HK-2 (cell line): ENCODE results near the gene C7orf33.

Source experiments
- DNase-seq: peaks from one replicate; pipeline ENCODE4 v3.0.0-alpha.2; 2018; ENCODE audit not compliant: unreplicated experiment

C7orf33 gene

DNA sequence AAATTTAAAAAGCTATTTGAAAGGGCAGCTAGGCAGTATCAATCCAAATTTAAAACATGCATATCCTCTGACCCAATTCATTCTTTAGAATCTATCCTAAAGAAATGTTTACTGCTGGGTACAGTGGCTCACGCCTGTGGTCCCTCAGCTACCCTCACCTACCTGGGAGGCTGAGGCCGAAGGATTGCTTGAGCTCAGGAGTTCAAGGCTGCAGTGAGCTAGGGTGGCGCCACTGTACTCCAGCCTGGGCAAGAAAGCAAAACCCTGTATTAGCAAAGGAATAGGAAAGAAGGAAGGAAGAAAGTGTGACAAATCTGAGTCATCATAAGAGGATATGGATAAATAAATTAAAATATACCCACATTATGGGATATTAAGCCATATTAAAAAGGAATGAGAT lies 36.3 kb downstream of the C7orf33 start:
- no peak for DNase-seq

DNA sequence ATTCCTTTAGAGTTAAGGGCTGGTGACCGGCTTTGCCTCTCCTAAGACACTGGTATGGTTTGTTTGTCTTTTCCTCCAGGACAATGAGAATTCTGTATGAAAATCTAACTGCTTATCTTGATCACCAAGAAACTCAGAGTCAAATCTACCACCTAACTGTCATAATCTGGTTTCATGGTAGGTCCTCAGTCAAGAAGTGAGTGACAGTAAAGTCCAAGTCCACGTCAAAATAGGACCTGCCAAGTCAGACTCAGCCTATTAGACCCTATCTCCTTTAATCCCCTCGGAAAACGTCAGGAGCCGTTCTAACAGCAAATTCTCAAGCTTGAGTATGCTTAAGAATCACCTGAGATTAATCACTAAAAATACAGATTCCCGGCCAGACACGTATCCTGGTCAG lies 37.4 kb downstream of the C7orf33 start:
- DNase-seq = no peak

DNA sequence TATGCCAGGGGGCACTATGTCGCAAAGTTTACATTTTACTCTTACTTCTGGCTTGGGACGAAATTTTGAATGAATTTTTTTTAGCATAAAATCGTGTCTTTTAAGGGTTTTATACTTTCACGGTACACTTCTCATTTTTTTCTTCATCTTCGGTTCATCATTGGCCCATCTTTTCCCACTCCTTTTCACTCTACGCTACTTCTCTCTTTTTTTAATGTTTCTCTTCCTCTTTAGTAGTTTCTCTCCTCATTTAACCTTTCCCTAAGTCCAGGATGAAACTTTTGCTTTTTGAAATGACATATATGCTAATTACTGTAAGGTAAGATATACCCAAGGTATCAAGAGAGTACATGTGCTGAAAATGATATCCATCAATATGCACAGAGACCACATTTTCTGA lies 39.5 kb downstream of the C7orf33 start:
- DNase-seq = no peak

DNA sequence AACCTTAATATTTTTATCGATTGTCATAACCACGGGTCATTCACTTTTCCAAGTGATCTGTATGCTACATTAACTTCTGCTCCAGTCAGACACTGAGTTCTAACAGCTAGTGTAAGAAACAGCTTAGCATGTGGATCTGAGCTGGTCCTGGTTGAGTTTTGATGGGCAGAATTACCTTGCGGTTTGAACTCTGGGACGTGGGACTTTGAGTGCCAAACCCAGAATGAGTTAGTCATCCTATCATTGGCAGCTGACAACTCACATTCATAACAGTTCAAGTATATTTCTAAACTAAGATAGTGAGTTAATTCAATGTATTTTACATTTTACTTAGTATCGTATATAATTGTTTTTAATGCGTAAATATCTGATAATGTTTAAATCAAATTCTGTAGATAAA lies 43.2 kb downstream of the C7orf33 start:
- no peak for DNase-seq

DNA sequence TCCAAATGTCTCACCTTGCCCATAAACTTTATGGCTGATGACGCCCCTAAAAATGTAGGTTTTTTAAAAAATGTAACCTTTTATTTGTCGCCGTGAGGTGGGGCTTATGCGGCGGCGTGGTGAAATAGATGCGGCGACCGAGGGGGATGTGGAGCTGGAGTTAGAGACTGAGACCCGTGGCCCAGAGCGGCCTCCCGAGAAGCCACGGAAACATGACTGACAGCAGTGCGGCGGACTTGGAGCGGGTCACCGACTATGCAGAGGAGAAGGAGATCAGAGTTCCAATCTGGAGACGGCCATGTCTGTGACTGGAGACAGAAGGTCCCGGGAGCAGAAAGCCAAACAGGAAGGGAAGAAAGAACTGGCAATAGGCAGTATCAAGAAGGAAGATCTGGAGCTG lies 46.5 kb downstream of the C7orf33 start:
- DNase-seq = no peak

DNA sequence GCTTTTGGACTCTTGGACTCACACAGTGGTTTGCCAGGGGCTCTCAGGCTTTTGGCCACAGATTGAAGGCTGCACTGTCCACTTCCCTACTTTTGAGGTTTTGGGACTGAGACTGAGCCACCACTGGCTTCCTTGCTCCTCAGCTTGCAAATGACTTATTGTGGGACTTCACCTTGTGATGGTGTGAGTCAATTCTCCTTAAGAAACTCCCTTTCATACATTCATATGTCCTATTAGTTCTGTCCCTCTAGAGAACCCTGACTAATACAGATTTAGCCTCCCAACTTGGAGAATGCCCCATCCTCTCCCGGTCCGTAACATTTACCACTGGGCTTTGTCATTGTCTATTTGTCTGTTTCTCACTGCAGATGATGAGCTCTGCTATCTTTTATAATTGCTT lies 55.3 kb downstream of the C7orf33 start:
- DNase-seq = no peak

DNA sequence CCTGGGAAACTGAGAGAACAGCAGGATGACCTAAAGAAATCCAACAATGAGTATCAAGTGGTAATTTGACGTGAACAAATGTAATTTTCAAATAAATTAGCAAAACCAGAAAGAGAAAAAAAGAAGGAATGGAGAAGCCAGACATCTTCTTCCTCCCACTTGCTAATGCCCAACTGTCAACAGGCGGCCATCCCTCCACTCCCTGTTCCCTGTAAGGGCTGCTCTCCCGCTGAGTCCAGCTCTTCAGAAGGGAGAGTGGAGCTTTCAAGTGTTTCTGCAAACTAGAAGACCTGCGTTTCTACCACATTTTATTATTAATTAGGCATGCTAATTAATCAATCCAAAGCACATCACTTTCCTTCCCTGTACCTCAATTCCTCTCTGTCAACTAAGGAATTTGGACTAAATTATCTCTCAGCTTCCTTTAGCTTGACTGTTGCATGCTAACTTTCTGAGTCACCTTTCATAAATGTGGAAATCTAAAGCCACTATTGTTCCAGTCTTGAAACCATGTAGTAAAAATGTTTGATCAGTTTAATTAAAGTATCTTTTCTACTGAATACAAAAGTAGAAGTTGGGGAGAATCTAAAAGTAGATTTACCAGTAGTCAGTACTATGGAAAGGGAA lies 59.8 kb downstream of the C7orf33 start:
- no peak for DNase-seq

DNA sequence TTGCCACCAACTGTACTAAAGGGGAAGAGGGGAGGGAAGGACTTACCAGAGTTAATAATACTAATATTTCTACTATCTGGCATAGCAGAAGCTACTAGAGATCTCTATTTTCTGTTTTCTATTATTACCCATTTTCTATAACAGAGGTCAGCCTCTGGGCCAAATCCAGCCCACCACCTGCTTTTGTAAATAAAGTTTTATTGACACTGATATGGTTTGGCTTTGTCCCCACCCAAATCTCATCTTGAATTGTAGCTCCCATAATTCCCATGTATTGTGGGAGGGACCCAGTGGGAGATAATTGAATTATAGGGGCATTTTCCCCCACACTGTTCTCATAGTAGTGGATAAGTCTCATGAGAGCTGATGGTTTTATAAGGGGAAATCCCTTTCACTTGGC lies 62.2 kb downstream of the C7orf33 start:
- no peak for DNase-seq

DNA sequence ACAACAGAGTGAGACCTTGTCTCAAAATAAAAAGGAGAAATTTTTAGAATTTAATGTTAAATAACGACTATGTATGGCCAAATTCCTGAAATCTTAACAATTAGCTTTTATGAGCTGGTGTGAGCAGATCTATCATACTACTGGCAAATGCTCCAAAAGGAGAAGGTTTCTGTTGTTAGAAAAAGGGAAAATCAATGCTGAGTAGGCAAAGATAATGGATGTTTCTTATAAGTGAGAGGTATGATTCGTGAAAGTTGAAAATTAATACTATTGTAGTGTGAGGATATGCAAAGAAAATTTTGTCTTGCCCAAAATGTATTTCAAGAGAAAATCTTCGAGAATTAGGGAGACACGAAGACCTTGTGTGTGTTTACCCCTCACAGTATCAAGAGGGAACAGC lies 67.4 kb downstream of the C7orf33 start:
- DNase-seq = no peak

DNA sequence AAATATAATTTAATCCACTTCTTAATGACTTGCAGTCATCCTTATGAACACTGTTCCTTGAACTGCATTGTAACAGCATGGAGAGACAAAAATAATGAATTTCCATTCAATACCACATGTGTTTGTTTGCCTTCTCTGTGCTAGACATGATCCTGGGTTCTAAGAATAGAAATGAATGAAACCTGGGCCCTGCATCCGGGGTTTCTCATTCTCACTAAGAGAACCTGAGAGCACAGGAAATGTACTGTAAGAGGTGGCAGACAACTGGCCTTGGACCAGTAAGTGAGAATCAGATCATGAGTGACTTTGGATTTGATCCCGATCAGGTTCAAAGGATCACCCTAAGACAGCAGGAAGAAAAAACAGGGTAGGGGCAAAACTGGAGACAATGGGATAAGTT lies 70.9 kb downstream of the C7orf33 start:
- DNase-seq = no peak

DNA sequence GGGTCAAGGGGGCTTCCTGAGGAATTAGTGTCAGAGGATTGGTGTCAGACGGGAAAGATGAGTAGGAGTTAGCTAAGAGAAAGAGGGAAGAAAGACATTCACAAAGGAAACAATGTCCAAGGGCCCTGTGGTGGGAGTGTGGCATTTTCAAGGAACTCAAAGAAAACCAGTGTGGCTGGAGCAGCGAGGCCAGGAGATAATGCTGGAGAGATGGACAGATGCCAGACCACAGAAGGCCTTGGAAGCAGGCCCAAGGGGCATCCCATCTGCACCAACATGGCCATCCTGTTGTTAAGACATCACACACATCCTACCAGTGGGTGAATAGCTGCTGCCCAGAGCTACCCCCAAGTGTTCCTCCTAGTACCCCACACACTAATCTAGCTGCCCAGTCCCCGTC lies 72.1 kb downstream of the C7orf33 start:
- DNase-seq = no peak

DNA sequence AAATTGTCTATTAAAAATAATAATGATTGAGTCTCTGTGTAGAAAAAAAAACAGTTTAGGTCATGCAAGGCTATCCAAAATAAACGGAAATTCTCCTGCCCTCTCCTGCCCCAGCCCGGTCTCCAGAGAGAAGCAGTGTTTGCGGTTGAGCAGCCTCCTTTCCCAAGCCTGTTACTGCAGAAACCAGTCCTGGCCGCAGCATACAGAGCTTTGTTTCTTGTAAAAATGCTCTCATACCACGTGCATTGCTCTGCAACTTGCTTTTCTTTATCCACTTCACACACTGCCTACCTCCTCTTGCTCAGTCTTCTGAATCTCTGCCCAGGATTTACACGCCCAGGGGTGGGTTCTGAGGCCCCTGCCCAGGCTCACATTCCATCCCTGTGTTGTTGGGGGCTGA lies 73.8 kb downstream of the C7orf33 start:
- no peak for DNase-seq

DNA sequence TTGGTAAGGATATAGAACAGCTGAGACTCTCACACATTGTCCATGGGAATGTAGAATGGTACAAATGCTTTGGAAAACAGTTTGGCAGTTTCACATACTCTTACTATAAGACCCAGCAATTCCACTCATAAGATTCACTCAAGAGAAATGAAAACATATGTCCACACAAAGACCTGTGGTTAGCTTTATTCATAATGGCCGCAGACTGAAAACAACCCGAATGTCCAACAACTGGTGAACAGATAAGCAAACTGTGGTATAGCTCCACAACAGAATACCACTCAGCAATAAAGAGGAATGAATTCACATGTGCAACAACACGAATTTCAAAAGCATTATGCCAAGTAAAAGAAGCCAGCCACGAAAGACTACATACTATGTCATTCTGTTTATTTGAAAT lies 74.7 kb downstream of the C7orf33 start:
- no peak for DNase-seq
